ENCODE measurements around the gene ADGRG3. TPM values are rescaled to one million over a fixed set of nuclear protein-coding genes. Genes with fewer than 3 reads are reported as not detected.

The ADGRG3 gene
- total and polyA plus RNA-seq, 10 of the 15 experiments (the other 5 are each of a cell fraction or from before 2014, with no cell fraction given) = 0.10 to 0.11 (median 0.10) TPM; not detected in 7

DNA sequence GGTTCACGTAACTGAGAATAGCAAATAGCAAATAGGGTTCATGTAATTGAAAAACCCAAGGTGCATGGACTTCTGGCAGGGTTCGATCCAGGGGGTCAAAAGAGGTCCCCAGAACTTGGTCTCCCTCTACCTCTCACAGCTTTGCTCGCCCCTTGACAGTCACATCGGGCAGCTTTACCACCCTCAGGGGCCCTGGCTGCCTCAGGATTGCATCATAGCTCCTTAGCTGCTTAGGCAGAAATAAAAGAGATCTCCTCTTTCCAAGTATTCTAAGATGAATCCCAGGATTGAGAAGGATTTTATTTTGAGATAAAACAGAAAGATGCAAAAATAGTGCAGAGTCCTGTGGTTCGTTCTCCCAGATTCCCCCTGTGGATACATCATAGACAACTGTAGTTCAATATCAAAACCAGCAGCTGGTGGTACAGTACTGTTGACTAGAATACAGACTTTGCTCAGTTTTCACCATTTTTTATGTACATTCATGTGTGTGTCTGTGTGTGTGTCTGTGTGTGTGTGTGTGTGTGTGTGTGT, 12.8 kb downstream of the ADGRG3 start:
- ChIA-PET SMC1A (ENCODE audit: uncharacterized antibody, unreplicated experiment) (interaction anchor here (1.3 kb wide), 1 partner anchor 105 kb away, joined by 3 read pairs; no protein-coding TSS in a partner anchor), RAD21 (ENCODE audit: unreplicated experiment) (no interaction called here), POLR2A (interaction anchor here (0.7 kb wide), 1 partner anchor 236 kb away, joined by 4 read pairs; no protein-coding TSS in a partner anchor), CTCF (interaction anchor here (0.9 kb wide), 1 partner anchor 38 kb away, joined by 3 read pairs; no protein-coding TSS in a partner anchor)
- in situ Hi-C loops (cut with MboI) (no loop called here), intact Hi-C loops (cut with micrococcal nuclease; ENCODE audit: unreplicated experiment) (no loop called here)
- WGBS (ENCODE audit: insufficient coverage, insufficient replicate concordance, low lambda C conversion rate, missing lambda C conversion rate) = 31% methylated on average over 5 of the region's 5 CpGs
- Histone ChIP-seq H3K36me3 (ENCODE audit: control insufficient read depth in 2 of 2, insufficient read depth in 2 of 2, low read length in 1 of 2) (no peaks in the 10 kb centered on the region), H3K9me3 (replicated peaks; ENCODE audit: control insufficient read depth, insufficient read depth, low read length) (no peaks in the 10 kb centered on the region), H3K4me2 (ENCODE audit: control insufficient read depth, insufficient read depth) (no peak overlapping the region), H4K20me1 (ENCODE audit: control insufficient read depth, insufficient read depth) (no peaks in the 10 kb centered on the region), H3K9ac (ENCODE audit: control insufficient read depth, insufficient read depth, low read length) (no peak overlapping the region), H3K4me1 (ENCODE audit: control insufficient read depth, insufficient read depth, low read length) (no peaks in the 10 kb centered on the region), H2AFZ (ENCODE audit: control insufficient read depth, low read depth, low read length) (no peak overlapping the region), H3K4me3 (no peak overlapping the region), H3K27me3 (replicated peaks in 1 of 2; ENCODE audit: control insufficient read depth in 2 of 2, insufficient read depth in 2 of 2, low read length in 1 of 2) (no peaks in the 10 kb centered on the region), H3K79me2 (ENCODE audit: control insufficient read depth, insufficient read depth, low read length) (no peaks in the 10 kb centered on the region), H3K27ac (ENCODE audit: control insufficient read depth, insufficient read depth) (no peak overlapping the region)
- no TSS peak for BruUV-seq (replicated peaks)
- FAIRE-seq (no peak), ATAC-seq (no peak), DNase-seq (ENCODE audit: low read depth, low spot score) (no peak)
- TF ChIP-seq DPF2 (IDR thresholded peaks at IDR 0.05) (no peak), HDAC6 (IDR thresholded peaks at IDR 0.05; ENCODE audit: unreplicated experiment) (no peak), RAD21 (IDR thresholded peaks at IDR 0.05; ENCODE audit: insufficient read depth, low read depth, low read length) (peak; percentile 19; the same call in 1 of the 2 replicates), NR2F1 (conservative IDR thresholded peaks at IDR 0.05) (no peak), EED (IDR thresholded peaks at IDR 0.05; ENCODE audit: low read depth) (no peak)

DNA sequence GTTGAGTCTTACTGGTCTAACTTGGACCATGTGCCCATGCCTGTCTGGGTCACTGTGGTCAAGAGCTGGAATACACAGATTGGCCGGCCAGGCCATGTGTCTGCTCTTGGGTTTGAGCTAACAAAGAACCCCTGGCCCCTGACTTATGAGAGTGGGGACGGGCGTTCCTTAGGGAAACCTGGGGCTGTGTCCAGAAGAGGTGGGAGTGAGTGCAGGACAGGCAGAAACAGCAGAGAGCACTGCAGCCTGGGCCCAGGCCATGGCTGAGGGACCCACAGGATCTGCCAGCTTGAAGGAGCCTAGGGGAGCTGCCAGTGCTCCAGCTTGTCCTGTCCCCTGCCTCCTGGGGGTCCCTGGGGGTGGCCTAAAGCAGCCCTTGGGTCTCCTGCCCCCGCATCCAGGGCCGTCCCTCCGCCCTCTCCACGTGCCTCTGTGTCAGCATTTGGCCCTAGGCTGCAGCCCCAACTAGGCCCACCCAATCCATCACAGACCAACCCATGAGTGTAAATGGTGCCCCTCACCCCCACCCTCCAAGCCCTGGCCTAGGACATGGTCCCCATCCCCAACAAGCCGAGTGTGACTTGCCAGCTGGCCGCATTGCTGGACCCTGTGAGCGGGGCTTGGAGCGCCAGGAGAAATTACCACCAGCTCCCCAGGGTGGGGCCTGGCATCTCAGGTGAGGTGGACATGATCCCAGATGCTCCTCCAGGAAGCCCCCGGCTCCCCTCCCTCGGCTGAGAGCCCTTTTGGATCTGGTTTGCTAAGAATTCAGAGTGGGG, 14.0 kb downstream of the ADGRG3 start:
- Histone ChIP-seq H3K4me2 (ENCODE audit: control insufficient read depth, insufficient read depth) (no peak overlapping the region), H3K4me3 (no peak overlapping the region), H4K20me1 (ENCODE audit: control insufficient read depth, insufficient read depth) (no peaks in the 10 kb centered on the region), H3K4me1 (ENCODE audit: control insufficient read depth, insufficient read depth, low read length) (no peaks in the 10 kb centered on the region), H3K27me3 (replicated peaks in 1 of 2; ENCODE audit: control insufficient read depth in 2 of 2, insufficient read depth in 2 of 2, low read length in 1 of 2) (no peaks in the 10 kb centered on the region), H3K9ac (ENCODE audit: control insufficient read depth, insufficient read depth, low read length) (no peak overlapping the region), H3K79me2 (ENCODE audit: control insufficient read depth, insufficient read depth, low read length) (no peaks in the 10 kb centered on the region), H2AFZ (ENCODE audit: control insufficient read depth, low read depth, low read length) (no peak overlapping the region), H3K36me3 (ENCODE audit: control insufficient read depth in 2 of 2, insufficient read depth in 2 of 2, low read length in 1 of 2) (no peaks in the 10 kb centered on the region), H3K27ac (ENCODE audit: control insufficient read depth, insufficient read depth) (no peak overlapping the region), H3K9me3 (replicated peaks; ENCODE audit: control insufficient read depth, insufficient read depth, low read length) (no peaks in the 10 kb centered on the region)
- ChIA-PET POLR2A (no interaction called here), SMC1A (ENCODE audit: uncharacterized antibody, unreplicated experiment) (no interaction called here), CTCF (interaction anchor here (0.7 kb wide), 1 partner anchor 16 kb away, joined by 3 read pairs; no protein-coding TSS in a partner anchor), RAD21 (ENCODE audit: unreplicated experiment) (no interaction called here)
- DNase-seq (ENCODE audit: low read depth, low spot score) (no peak), FAIRE-seq (no peak), ATAC-seq (no peak)
- WGBS (ENCODE audit: insufficient coverage, insufficient replicate concordance, low lambda C conversion rate, missing lambda C conversion rate) = 13% methylated on average over 13 of the region's 13 CpGs
- in situ Hi-C loops (cut with MboI) (no loop called here), intact Hi-C loops (cut with micrococcal nuclease; ENCODE audit: unreplicated experiment) (no loop called here)
- BruUV-seq (replicated peaks) = no TSS peak
- TF ChIP-seq ASH2L (IDR thresholded peaks at IDR 0.05; ENCODE audit: borderline replicate concordance, low read depth) = no peak
- TF ChIP-seq POU2F2 (IDR thresholded peaks at IDR 0.05; ENCODE audit: borderline replicate concordance, low read depth, low read length) = no peak
- no peak for TF ChIP-seq NR2C2 (IDR thresholded peaks at IDR 0.05; ENCODE audit: borderline replicate concordance, control insufficient read depth, insufficient read length, low read depth)
- TF ChIP-seq, protein P1, sequence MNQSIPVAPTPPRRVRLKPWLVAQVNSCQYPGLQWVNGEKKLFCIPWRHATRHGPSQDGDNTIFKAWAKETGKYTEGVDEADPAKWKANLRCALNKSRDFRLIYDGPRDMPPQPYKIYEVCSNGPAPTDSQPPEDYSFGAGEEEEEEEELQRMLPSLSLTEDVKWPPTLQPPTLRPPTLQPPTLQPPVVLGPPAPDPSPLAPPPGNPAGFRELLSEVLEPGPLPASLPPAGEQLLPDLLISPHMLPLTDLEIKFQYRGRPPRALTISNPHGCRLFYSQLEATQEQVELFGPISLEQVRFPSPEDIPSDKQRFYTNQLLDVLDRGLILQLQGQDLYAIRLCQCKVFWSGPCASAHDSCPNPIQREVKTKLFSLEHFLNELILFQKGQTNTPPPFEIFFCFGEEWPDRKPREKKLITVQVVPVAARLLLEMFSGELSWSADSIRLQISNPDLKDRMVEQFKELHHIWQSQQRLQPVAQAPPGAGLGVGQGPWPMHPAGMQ (IDR thresholded peaks at IDR 0.05; ENCODE audit: borderline replicate concordance) = no peak
- TF ChIP-seq NFIC (IDR thresholded peaks at IDR 0.05; ENCODE audit: low read depth, low read length) = no peak
- TF ChIP-seq EZH2 (IDR thresholded peaks at IDR 0.05; ENCODE audit: borderline replicate concordance, control insufficient read depth, low read depth, low read length) = no peak
- TF ChIP-seq MYB (IDR thresholded peaks at IDR 0.05; ENCODE audit: borderline replicate concordance, low read depth, low read length) = no peak
- no peak for TF ChIP-seq PAX8 (IDR thresholded peaks at IDR 0.05)
- TF ChIP-seq RFX5 (IDR thresholded peaks at IDR 0.05; ENCODE audit: low read depth, low read length) = no peak
- no peak for TF ChIP-seq NR2F1 (conservative IDR thresholded peaks at IDR 0.05)
- TF ChIP-seq SREBF2 (IDR thresholded peaks at IDR 0.05; ENCODE audit: low read length) = no peak
